Astrocyte (in vitro differentiated cells and primary cell): ENCODE results near the gene INVS. TPM values are rescaled to one million over a fixed set of nuclear protein-coding genes. Genes with fewer than 3 reads are reported as not detected.

ENCODE experiments used
- DNase-seq: peaks from one replicate; pipeline ENCODE4 v3.0.0-alpha.2; 2010; ENCODE audit warnings: low read depth
- FAIRE-seq: peaks from 2 replicates; lab custom pipeline; 2011; peaks lifted over from hg19 to GRCh38; lab: Jason Lieb, UNC
- H2AFZ ChIP-seq: 2 replicates; pipeline ENCODE4 v1.6.0; 2012; ENCODE audit warnings: low read depth, low read length, inconsistent platforms
- H3K27ac ChIP-seq: 2 replicates; pipeline ENCODE4 v1.5.1; 2011; ENCODE audit warnings: low read depth, low read length, inconsistent platforms
- H3K27me3 ChIP-seq: 2 replicates; pipeline ENCODE4 v1.6.0; 2011; ENCODE audit warnings: low read length, inconsistent platforms; ENCODE audit not compliant: insufficient read depth
- H3K36me3 ChIP-seq: 2 replicates; pipeline ENCODE4 v1.5.1; 2011; ENCODE audit warnings: low read length, inconsistent platforms; ENCODE audit not compliant: insufficient read depth
- H3K4me1 ChIP-seq: 2 replicates; pipeline ENCODE4 v1.5.1; 2011; ENCODE audit warnings: low read length, inconsistent platforms; ENCODE audit not compliant: insufficient read depth
- H3K4me2 ChIP-seq: 2 replicates; pipeline ENCODE4 v1.6.0; 2012; ENCODE audit warnings: low read length, inconsistent platforms
- H3K4me3 ChIP-seq: 2 replicates; pipeline ENCODE4 v1.5.1; 2011; ENCODE audit warnings: low read depth, mild to moderate bottlenecking, low read length, inconsistent platforms; ENCODE audit not compliant: insufficient read depth
- H3K79me2 ChIP-seq: 2 replicates; pipeline ENCODE4 v1.6.0; 2012; ENCODE audit warnings: mild to moderate bottlenecking, low read length, inconsistent platforms; ENCODE audit not compliant: insufficient read depth
- H3K9ac ChIP-seq: 2 replicates; pipeline ENCODE4 v1.6.0; 2012; ENCODE audit warnings: mild to moderate bottlenecking, low read length, inconsistent platforms
- H3K9me3 ChIP-seq: 2 replicates; pipeline ENCODE4 v1.5.1; 2012; ENCODE audit warnings: low read depth, mild to moderate bottlenecking, low read length, inconsistent platforms; ENCODE audit not compliant: insufficient read depth
- H4K20me1 ChIP-seq: 2 replicates; pipeline ENCODE4 v1.6.0; 2012; ENCODE audit warnings: low read length, inconsistent platforms; ENCODE audit not compliant: insufficient read depth
- H3K27ac Mint-ChIP-seq: one replicate; pipeline ENCODE4 v1.8.0; 2021; ENCODE audit warnings: mild to moderate bottlenecking, mixed read lengths; ENCODE audit not compliant: unreplicated experiment
- H3K27me3 Mint-ChIP-seq: one replicate; pipeline ENCODE4 v1.8.0; 2021; ENCODE audit warnings: low read depth, mixed read lengths; ENCODE audit not compliant: unreplicated experiment
- H3K36me3 Mint-ChIP-seq: one replicate; pipeline ENCODE4 v1.8.0; 2021; ENCODE audit warnings: low read depth, mixed read lengths; ENCODE audit not compliant: unreplicated experiment
- H3K4me1 Mint-ChIP-seq: one replicate; pipeline ENCODE4 v1.8.0; 2021; ENCODE audit warnings: low read depth, mixed read lengths; ENCODE audit not compliant: unreplicated experiment
- H3K4me3 Mint-ChIP-seq: one replicate; pipeline ENCODE4 v1.8.0; 2021; ENCODE audit warnings: mild to moderate bottlenecking, moderate library complexity, mixed read lengths; ENCODE audit not compliant: unreplicated experiment
- H3K9me3 Mint-ChIP-seq: one replicate; pipeline ENCODE4 v1.8.0; 2021; ENCODE audit warnings: mild to moderate bottlenecking, mixed read lengths; ENCODE audit not compliant: unreplicated experiment
- EZH2 ChIP-seq: IDR thresholded peaks from 2 replicates; pipeline ENCODE4 v1.6.1; 2012; ENCODE audit warnings: mild to moderate bottlenecking, low read length, inconsistent platforms; ENCODE audit not compliant: insufficient read depth
- total RNA-seq: library from RNA; stranded (reverse); gene quantifications from 2 replicates; pipeline ENCODE4 v1.2.1, GENCODE V29; 2021
- TF ChIP-seq, protein P1 (sequence below): IDR thresholded peaks from 2 replicates; pipeline ENCODE4 v1.5.1; 2011; ENCODE audit warnings: low read depth, mild to moderate bottlenecking, inconsistent platforms, low read length, moderate library complexity; ENCODE audit not compliant: insufficient read depth

Gene INVS
- total RNA-seq, 1 donor from 2014 or later, result 17.5 TPM

DNA sequence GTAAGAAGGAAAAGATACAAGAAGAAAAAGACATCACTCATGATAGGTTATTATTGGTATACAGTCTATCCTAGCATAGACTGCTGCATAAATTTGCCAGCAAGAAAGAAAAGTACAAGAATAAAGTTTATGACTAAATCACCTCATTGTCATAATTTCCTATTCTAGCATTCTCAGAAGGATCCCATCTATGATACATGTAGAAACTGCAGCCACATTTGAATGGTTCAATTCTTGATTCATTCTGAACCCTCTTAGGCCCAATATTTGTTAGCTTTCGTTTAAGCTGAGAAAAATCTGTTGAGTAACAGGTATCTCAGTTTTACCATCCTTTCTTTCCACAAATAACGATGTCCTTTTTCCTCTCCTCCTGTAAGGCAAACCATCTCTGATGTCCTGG is 21.2 kb downstream of the INVS start:
- peak; percentile 55 for FAIRE-seq
- peaks cover 2% of the 10 kb centered on the region for H3K36me3 ChIP-seq

GRCh38 chr9:100125236-100125635 is 26.2 kb downstream of the INVS start:
- H3K27ac ChIP-seq, result no peak overlapping the region
- H3K9ac ChIP-seq, result no peak overlapping the region
- no peak overlapping the region for H3K4me2 ChIP-seq
- H3K79me2 ChIP-seq, result no peaks in the 10 kb centered on the region
- H3K4me1 Mint-ChIP-seq, result peaks cover 5% of the 10 kb centered on the region
- no peak for TF ChIP-seq EZH2
- no peaks in the 10 kb centered on the region for H3K9me3 ChIP-seq
- no peaks in the 10 kb centered on the region for H3K27me3 ChIP-seq
- H2AFZ ChIP-seq, result no peak overlapping the region
- DNase-seq (no peak), FAIRE-seq (no peak)
- H3K4me3 ChIP-seq, result no peak overlapping the region
- no peaks in the 10 kb centered on the region for H3K9me3 Mint-ChIP-seq
- H3K36me3 ChIP-seq, result peaks cover 2% of the 10 kb centered on the region
- no peak overlapping the region for H3K27ac Mint-ChIP-seq
- H3K36me3 Mint-ChIP-seq, result peaks cover 7% of the 10 kb centered on the region
- H3K27me3 Mint-ChIP-seq, result no peaks in the 10 kb centered on the region
- no peaks in the 10 kb centered on the region for H3K4me1 ChIP-seq
- H4K20me1 ChIP-seq, result peaks cover 12% of the 10 kb centered on the region
- H3K4me3 Mint-ChIP-seq, result no peak overlapping the region

More for the DNA sequence above, 21.2 kb downstream of the INVS start:
- no peak overlapping the region for H3K27ac Mint-ChIP-seq
- DNase-seq, result no peak
- H3K36me3 Mint-ChIP-seq, result peaks cover 9% of the 10 kb centered on the region
- H3K79me2 ChIP-seq, result no peaks in the 10 kb centered on the region
- H4K20me1 ChIP-seq, result peaks cover 14% of the 10 kb centered on the region
- no peak overlapping the region for H2AFZ ChIP-seq
- no peaks in the 10 kb centered on the region for H3K9me3 ChIP-seq
- H3K4me2 ChIP-seq, result no peak overlapping the region
- H3K4me1 Mint-ChIP-seq, result peaks cover 3% of the 10 kb centered on the region
- no peaks in the 10 kb centered on the region for H3K27me3 ChIP-seq
- H3K4me1 ChIP-seq, result no peaks in the 10 kb centered on the region
- no peaks in the 10 kb centered on the region for H3K9me3 Mint-ChIP-seq
- TF ChIP-seq, protein P1, sequence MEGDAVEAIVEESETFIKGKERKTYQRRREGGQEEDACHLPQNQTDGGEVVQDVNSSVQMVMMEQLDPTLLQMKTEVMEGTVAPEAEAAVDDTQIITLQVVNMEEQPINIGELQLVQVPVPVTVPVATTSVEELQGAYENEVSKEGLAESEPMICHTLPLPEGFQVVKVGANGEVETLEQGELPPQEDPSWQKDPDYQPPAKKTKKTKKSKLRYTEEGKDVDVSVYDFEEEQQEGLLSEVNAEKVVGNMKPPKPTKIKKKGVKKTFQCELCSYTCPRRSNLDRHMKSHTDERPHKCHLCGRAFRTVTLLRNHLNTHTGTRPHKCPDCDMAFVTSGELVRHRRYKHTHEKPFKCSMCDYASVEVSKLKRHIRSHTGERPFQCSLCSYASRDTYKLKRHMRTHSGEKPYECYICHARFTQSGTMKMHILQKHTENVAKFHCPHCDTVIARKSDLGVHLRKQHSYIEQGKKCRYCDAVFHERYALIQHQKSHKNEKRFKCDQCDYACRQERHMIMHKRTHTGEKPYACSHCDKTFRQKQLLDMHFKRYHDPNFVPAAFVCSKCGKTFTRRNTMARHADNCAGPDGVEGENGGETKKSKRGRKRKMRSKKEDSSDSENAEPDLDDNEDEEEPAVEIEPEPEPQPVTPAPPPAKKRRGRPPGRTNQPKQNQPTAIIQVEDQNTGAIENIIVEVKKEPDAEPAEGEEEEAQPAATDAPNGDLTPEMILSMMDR, result no peak
- TF ChIP-seq EZH2, result no peak
- no peak overlapping the region for H3K4me3 Mint-ChIP-seq
- H3K27ac ChIP-seq, result no peak overlapping the region
- no peaks in the 10 kb centered on the region for H3K27me3 Mint-ChIP-seq
- no peak overlapping the region for H3K9ac ChIP-seq
- no peak overlapping the region for H3K4me3 ChIP-seq

DNA sequence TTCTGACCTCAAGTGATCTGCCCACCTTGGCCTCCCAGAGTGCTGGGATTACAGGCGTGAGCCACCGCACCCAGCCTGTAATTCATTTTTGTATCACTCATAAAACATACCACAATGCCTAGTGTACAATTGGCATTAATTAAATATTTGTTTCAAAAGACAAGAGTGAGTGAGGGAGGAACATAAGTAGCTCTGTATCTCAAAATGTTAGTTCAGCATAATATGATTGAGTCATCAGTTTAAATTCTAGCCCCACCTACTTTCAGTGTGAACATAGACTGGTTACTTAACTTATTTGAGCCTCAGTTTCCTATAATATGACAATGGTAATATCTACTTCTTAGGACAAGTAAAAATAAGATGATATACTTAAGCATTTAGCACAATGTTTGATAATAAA is 26.9 kb downstream of the INVS start:
- no peak overlapping the region for H3K27ac Mint-ChIP-seq
- H3K27me3 Mint-ChIP-seq, result no peaks in the 10 kb centered on the region
- no peaks in the 10 kb centered on the region for H3K9me3 ChIP-seq
- no peaks in the 10 kb centered on the region for H3K27me3 ChIP-seq
- H3K79me2 ChIP-seq, result no peaks in the 10 kb centered on the region
- no peak overlapping the region for H3K27ac ChIP-seq
- H3K4me3 ChIP-seq, result no peak overlapping the region
- TF ChIP-seq, protein P1, result no peak
- no peak for TF ChIP-seq EZH2
- no peak overlapping the region for H3K4me3 Mint-ChIP-seq
- FAIRE-seq (no peak), DNase-seq (no peak)
- peaks cover 2% of the 10 kb centered on the region for H3K36me3 ChIP-seq
- no peaks in the 10 kb centered on the region for H3K9me3 Mint-ChIP-seq
- no peak overlapping the region for H3K4me2 ChIP-seq
- H3K9ac ChIP-seq, result no peak overlapping the region
- H3K36me3 Mint-ChIP-seq, result peaks cover 3% of the 10 kb centered on the region
- no peaks in the 10 kb centered on the region for H3K4me1 ChIP-seq
- no peak overlapping the region for H2AFZ ChIP-seq
- H4K20me1 ChIP-seq, result peaks cover 7% of the 10 kb centered on the region
- H3K4me1 Mint-ChIP-seq, result peaks cover 6% of the 10 kb centered on the region
